CD4-positive, alpha-beta memory T cell (primary cell): ENCODE data around the gene EVX2. TPM values are rescaled to one million over a fixed set of nuclear protein-coding genes. Genes with fewer than 3 reads are reported as not detected.

Source experiments
- CTCF ChIA-PET: fragments of 350-600 bp; sonication (Branson Sonifier 250); formaldehyde crosslinking; loops from one replicate; lab custom pipeline; 2021; ENCODE audit warnings: inconsistent platforms; ENCODE audit not compliant: partially characterized antibody; lab: Charles Lee
- POLR2A ChIA-PET: fragments of 350-600 bp; sonication (Branson Sonifier 250); formaldehyde crosslinking; loops from one replicate; lab custom pipeline; 2021; ENCODE audit not compliant: partially characterized antibody; lab: Charles Lee
- DNase-seq, 5 donors: peaks; one replicate each; pipeline versions ENCODE4 v3.0.0 to v3.0.0-alpha.2; 2020 to 2022; ENCODE audit warnings: mixed read lengths in 1 of 5
- H3K27ac ChIP-seq: one replicate; pipeline ENCODE4 v1.7.0; 2013; ENCODE audit warnings: low read depth, low read length
- H3K27me3 ChIP-seq: 2 replicates; pipeline ENCODE4 v1.7.0; 2013; ENCODE audit warnings: mild to moderate bottlenecking, low read length, moderate library complexity; ENCODE audit not compliant: insufficient read depth
- H3K36me3 ChIP-seq: 2 replicates; pipeline ENCODE4 v1.7.0; 2013; ENCODE audit warnings: mild to moderate bottlenecking, low read length, moderate library complexity; ENCODE audit not compliant: insufficient read depth
- H3K4me1 ChIP-seq: 2 replicates; pipeline ENCODE4 v1.7.0; 2013; ENCODE audit warnings: mild to moderate bottlenecking, low read length, moderate library complexity; ENCODE audit not compliant: insufficient read depth
- H3K4me3 ChIP-seq, 2 donors: one replicate each; pipeline ENCODE4 v1.7.0; 2013; ENCODE audit warnings: low read length in 2 of 2, mild to moderate bottlenecking in 1 of 2
- H3K9me3 ChIP-seq, 2 donors: one replicate each; pipeline ENCODE4 v1.7.0; 2013; ENCODE audit warnings: low read length in 2 of 2, control low read depth in 1 of 2; ENCODE audit not compliant: control insufficient read depth in 1 of 2
- H3K27ac Mint-ChIP-seq, 7 donors: one replicate each; pipeline ENCODE4 v1.8.0; 2020 to 2021; ENCODE audit warnings: mixed read lengths in 7 of 7, mild to moderate bottlenecking in 6 of 7, inconsistent platforms in 3 of 7, moderate library complexity in 3 of 7
- H3K27me3 Mint-ChIP-seq, 2 donors: one replicate each; pipeline ENCODE4 v1.8.0; 2020 to 2021; ENCODE audit warnings: mixed read lengths in 2 of 2
- H3K36me3 Mint-ChIP-seq, 2 donors: one replicate each; pipeline ENCODE4 v1.8.0; 2020 to 2021; ENCODE audit warnings: mixed read lengths in 2 of 2, inconsistent platforms in 1 of 2, mild to moderate bottlenecking in 1 of 2
- H3K4me1 Mint-ChIP-seq, 4 donors: one replicate each; pipeline ENCODE4 v1.8.0; 2020 to 2021; ENCODE audit warnings: mixed read lengths in 4 of 4, mild to moderate bottlenecking in 1 of 4
- H3K4me3 Mint-ChIP-seq, 8 donors: one replicate each; pipeline ENCODE4 v1.8.0; 2020 to 2021; ENCODE audit warnings: mixed read lengths in 8 of 8, mild to moderate bottlenecking in 7 of 8, moderate library complexity in 6 of 8, inconsistent platforms in 3 of 8
- H3K9me3 Mint-ChIP-seq, 8 donors: one replicate each; pipeline ENCODE4 v1.8.0; 2020 to 2021; ENCODE audit warnings: mixed read lengths in 8 of 8, mild to moderate bottlenecking in 5 of 8, inconsistent platforms in 3 of 8, moderate library complexity in 1 of 8
- intact Hi-C: fragments of 100-400 bp; cut with micrococcal nuclease; formaldehyde crosslinking; loops from one replicate; pipeline ENCODE4 v1.15.1; 2023
- polyA plus RNA-seq, 2 donors: library from polyadenylated mRNA; unstranded; fragments of 300-500 nt; fragmentation: Illumina TruSeq; gene quantifications; one replicate each; pipeline ENCODE4 v1.2.3, GENCODE V29; 2021
- total RNA-seq, 2 experiments: library from RNA; stranded (reverse); gene quantifications; one replicate each; pipeline ENCODE4 v1.2.3, GENCODE V29; 2021

The EVX2 gene
- total and polyA plus RNA-seq, 4 experiments from 2014 or later = not detected

DNA sequence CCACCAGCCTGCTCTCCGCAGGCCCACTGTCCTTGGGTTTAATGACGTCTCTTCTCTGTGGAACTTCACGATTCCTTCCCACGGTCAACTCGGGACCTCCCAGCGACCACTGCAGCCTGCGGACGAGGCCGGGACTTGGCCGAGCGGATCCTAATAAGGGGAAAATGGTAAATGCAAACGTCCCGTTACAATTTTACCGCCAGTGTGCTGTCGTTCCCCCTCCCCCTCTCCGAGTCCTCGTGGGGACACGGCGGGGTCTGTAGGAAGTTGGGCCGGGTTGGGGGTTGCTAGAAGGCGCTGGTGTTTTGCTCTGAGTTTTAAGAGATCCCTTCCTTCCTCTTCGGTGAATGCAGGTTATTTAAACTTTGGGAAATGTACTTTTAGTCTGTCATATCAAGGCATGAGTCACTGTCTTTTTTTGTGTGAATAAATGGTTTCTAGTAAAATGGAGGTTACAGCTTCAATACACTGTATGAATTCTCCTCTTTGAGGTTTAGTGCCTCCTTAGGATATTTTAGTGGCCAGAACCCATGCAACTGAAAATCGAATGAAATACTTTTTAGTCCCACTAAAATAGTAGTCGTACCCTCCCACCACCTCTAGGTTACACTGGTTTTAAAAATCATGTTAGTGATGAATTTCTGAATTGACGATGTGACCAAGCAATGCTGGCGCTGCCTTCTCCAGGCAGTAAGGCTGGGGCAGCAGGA is 25.6 kb upstream of the EVX2 start:
- Mint-ChIP-seq H3K9me3 (peaks cover 0 to 31% (median 20%) of the 10 kb centered on the region in 8 donors), H3K36me3 (no peaks in the 10 kb centered on the region), H3K4me1 (peaks cover 10 to 42% (median 27%) of the 10 kb centered on the region in 4 donors), H3K27me3 (peaks cover 71 to 78% of the 10 kb centered on the region in 2 donors), H3K27ac (peak overlapping the region in 4 of 7 donors; percentile 23 to 63 (median 50)), H3K4me3 (peak overlapping the region in 7 of 8 donors; percentile 2 to 61 (median 55))
- Histone ChIP-seq H3K4me1 (peaks cover 10% of the 10 kb centered on the region), H3K4me3 (no peak overlapping the region), H3K36me3 (no peaks in the 10 kb centered on the region), H3K27ac (no peak overlapping the region), H3K27me3 (peaks cover 76% of the 10 kb centered on the region), H3K9me3 (no peaks in the 10 kb centered on the region)
- DNase-seq = no peak
- intact Hi-C loops = no loop called here
- CTCF ChIA-PET = interaction anchor here (3.4 kb wide), 1 partner anchor 18 kb away, joined by 12 read pairs; no protein-coding TSS in a partner anchor
- POLR2A ChIA-PET = interaction anchor here (1.9 kb wide), 1 partner anchor 11 kb away, joined by 4 read pairs; no protein-coding TSS in a partner anchor

DNA sequence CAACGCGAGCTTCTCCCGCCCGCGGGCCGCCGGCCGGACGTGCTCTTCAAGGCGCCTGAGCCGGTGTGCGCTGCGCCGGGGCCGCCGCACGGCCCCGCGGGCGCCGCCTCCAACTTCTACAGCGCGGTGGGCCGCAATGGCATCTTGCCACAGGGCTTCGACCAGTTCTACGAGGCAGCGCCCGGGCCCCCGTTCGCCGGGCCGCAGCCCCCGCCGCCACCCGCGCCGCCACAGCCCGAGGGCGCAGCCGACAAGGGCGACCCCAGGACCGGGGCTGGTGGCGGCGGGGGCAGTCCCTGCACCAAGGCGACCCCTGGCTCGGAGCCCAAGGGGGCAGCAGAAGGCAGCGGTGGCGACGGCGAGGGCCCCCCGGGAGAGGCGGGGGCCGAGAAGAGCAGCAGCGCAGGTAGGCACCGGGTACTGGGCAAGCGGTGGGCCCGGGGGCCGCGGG is 24.0 kb upstream of the EVX2 start:
- H3K9me3 ChIP-seq = no peaks in the 10 kb centered on the region
- peaks cover 10% of the 10 kb centered on the region for H3K4me1 ChIP-seq
- ChIA-PET POLR2A (no interaction called here), CTCF (no interaction called here)
- no peaks in the 10 kb centered on the region for H3K36me3 ChIP-seq
- peak overlapping the region in 1 of 7 donors; percentile 63 for H3K27ac Mint-ChIP-seq
- no peak overlapping the region for H3K4me3 ChIP-seq
- H3K4me1 Mint-ChIP-seq = peaks cover 10 to 48% (median 28%) of the 10 kb centered on the region in 4 donors
- H3K4me3 Mint-ChIP-seq = no peak overlapping the region
- no peak for DNase-seq
- no peak overlapping the region for H3K27ac ChIP-seq
- intact Hi-C loops = no loop called here
- H3K9me3 Mint-ChIP-seq = peaks cover 0 to 28% (median 21%) of the 10 kb centered on the region in 8 donors
- H3K27me3 ChIP-seq = peaks cover 77% of the 10 kb centered on the region
- H3K36me3 Mint-ChIP-seq = no peaks in the 10 kb centered on the region
- peaks cover 73 to 76% of the 10 kb centered on the region in 2 donors for H3K27me3 Mint-ChIP-seq

DNA sequence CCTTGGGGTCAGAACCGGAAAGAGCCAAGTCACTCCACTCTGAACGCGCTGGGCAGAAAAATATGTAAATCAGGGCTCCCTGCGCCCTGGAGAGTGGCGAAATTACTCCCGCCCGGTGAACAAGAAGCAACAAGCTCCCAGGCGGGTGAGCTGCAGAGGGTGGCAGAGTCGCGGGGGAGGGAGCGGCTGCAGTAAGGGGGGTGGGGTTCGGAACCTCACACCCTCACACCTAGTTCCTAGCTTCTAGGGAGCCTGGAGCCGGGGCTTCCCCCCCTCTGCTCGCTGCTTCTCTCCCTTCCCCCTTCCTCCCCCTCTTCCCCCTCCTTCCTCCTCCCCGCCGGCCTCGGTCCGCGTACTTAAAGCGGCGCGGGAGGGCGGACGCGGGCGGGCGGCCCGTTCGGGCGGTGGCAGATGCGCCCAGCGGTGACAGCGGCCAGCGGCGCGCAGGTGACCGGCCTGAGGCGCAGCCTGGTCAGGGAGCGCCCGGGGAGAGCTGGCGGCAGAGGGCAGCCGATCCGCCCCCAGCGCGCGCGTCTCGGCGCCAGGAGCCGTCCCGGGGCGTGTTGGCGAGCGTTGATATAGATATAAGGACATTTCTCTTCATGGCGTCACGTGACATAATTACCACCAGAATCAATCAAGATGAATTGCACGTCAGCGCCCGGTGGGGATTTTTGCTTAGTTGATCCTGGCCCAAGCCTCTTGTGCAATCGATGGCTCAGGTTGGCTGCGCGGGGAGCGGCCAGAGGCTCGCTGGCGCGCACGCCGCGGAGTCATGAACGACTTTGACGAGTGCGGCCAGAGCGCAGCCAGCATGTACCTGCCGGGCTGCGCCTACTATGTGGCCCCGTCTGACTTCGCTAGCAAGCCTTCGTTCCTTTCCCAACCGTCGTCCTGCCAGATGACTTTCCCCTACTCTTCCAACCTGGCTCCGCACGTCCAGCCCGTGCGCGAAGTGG is 23.1 kb upstream of the EVX2 start, which contains the start of gene HOXD11:
Gene HOXD11 (plus strand): TSS at position 700 of the 959 bp plus-strand sequence. CDS start 76 bp downstream, at position 776.
- Mint-ChIP-seq H3K27ac (peak within 1 kb of the TSS in 4 of 7 donors; percentile 12 to 93 (median 79)), H3K27me3 (peaks cover 76 to 78% of the 10 kb centered on the region in 2 donors), H3K4me3 (peak within 1 kb of the TSS; percentile 63 to 84 (median 77)), H3K36me3 (no peaks in the 10 kb centered on the region), H3K9me3 (peaks cover 0 to 28% (median 22%) of the 10 kb centered on the region in 8 donors), H3K4me1 (peaks cover 10 to 48% (median 28%) of the 10 kb centered on the region in 4 donors)
- no peak within 1 kb of the TSS for H3K27ac ChIP-seq
- H3K27me3 ChIP-seq = peaks cover 77% of the 10 kb centered on the region
- POLR2A ChIA-PET = no interaction called here
- H3K4me1 ChIP-seq = peaks cover 10% of the 10 kb centered on the region
- H3K36me3 ChIP-seq = no peaks in the 10 kb centered on the region
- H3K4me3 ChIP-seq = no peak within 1 kb of the TSS
- DNase-seq = no peak
- H3K9me3 ChIP-seq = no peaks in the 10 kb centered on the region
- intact Hi-C loops = no loop called here
- CTCF ChIA-PET = no interaction called here

DNA sequence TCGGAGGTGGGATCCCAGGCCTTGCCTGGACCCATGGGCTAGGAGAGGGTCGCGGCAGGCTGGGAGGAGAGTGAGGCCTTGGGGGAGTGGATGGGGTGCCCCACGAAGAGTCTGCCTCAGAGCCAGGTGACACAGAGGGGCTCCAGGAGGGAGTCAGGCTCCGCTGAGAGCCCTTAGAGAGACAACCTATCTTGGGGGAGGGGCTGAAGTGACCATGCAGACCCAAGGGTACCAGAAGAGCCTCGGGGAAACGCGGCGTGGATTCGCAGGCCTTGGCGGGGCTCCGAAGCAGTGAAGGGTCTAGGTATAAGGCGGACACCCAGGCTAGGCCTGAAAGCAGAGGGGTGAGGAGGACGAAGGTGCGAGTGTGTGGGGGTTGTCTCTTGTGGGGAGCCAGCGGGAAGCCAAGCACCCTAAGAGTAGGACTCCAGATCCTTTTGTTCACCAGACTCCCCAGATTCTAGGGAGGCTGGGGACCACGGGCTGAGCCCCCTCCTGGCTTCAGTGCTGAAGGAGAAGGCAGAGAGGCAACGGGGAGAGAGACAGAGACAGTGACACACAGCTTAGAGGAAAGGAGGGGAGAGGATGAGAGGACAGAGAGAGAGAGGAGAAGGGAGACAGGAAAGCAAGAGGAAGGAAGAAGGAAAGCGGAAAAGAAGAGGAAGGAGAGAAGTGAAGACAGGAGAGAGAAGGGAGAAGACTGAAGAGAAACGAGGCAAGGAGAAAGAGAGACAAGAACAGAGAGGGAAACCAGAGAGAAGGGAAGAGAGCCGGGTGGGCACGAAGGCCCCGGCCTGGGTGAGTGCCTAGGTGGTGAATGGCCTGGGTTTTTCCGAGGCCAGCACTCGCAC is 22.2 kb upstream of the EVX2 start:
- H3K4me1 ChIP-seq = peaks cover 4% of the 10 kb centered on the region
- peaks cover 10 to 44% (median 28%) of the 10 kb centered on the region in 4 donors for H3K4me1 Mint-ChIP-seq
- H3K27ac ChIP-seq = no peak overlapping the region
- no peaks in the 10 kb centered on the region for H3K9me3 ChIP-seq
- peaks cover 0 to 22% (median 17%) of the 10 kb centered on the region in 8 donors for H3K9me3 Mint-ChIP-seq
- no peaks in the 10 kb centered on the region for H3K36me3 Mint-ChIP-seq
- peaks cover 73% of the 10 kb centered on the region for H3K27me3 ChIP-seq
- H3K4me3 ChIP-seq = no peak overlapping the region
- POLR2A ChIA-PET = no interaction called here
- peak overlapping the region; percentile 63 to 84 (median 77) for H3K4me3 Mint-ChIP-seq
- H3K36me3 ChIP-seq = no peaks in the 10 kb centered on the region
- H3K27me3 Mint-ChIP-seq = peaks cover 77 to 78% of the 10 kb centered on the region in 2 donors
- DNase-seq = no peak
- intact Hi-C loops = no loop called here
- CTCF ChIA-PET = no interaction called here
- peak overlapping the region in 4 of 7 donors; percentile 12 to 93 (median 78) for H3K27ac Mint-ChIP-seq

DNA sequence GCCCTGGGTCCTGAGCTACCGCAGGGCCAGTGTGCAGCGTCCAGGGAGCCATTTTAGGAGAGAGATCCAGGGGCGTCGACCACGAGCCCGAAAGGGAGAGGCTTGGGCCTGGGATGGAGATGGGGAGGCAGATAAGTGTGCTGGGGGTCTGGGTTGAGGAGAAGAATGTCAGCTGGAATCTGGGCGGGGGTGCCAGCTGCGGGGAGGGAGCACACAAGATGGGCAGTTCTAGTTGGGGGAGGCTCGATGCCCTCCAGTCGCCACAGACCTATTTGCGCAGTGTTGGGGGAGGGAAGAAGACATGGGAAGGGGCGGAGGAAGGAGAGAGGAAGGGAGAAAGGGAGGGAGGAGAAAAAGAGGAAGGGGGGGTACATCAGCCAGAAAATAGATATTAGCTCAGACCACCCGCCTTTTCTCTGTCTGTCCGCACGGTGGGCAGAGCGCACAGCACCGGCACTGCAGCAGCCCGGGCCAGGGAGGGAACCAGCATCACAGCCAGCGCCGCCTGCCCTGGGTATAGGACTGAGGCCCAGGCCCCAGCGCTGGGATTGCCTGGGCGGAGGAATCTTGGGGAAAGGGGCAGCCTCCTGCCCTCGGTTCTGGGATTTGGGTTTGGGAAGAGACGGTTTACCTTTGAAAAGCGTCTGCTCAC is 21.4 kb upstream of the EVX2 start:
- Mint-ChIP-seq H3K9me3 (peaks cover 0 to 25% (median 16%) of the 10 kb centered on the region in 8 donors), H3K27ac (peak overlapping the region in 2 of 7 donors; percentile 30 to 75)
- POLR2A ChIA-PET = no interaction called here

More for the DNA sequence above, 21.4 kb upstream of the EVX2 start:
- CTCF ChIA-PET = no interaction called here
- Histone ChIP-seq H3K27ac (no peak overlapping the region), H3K4me3 (no peak overlapping the region), H3K27me3 (peaks cover 70% of the 10 kb centered on the region), H3K9me3 (no peaks in the 10 kb centered on the region), H3K36me3 (no peaks in the 10 kb centered on the region), H3K4me1 (peaks cover 4% of the 10 kb centered on the region)
- no peak for DNase-seq
- H3K4me1 Mint-ChIP-seq = peaks cover 10 to 44% (median 28%) of the 10 kb centered on the region in 4 donors
- H3K4me3 Mint-ChIP-seq = peak overlapping the region in 4 of 8 donors; percentile 7 to 79 (median 52)
- H3K27me3 Mint-ChIP-seq = peaks cover 78 to 79% of the 10 kb centered on the region in 2 donors
- intact Hi-C loops = no loop called here
- H3K36me3 Mint-ChIP-seq = no peaks in the 10 kb centered on the region
